ENCODE results near the gene C2CD4C.
"Not testable (repeated sequence)": the region's sequence is repeated elsewhere in the genome, so short reads cannot be mapped to it uniquely, and the experiment has no call there.

The C2CD4C gene

DNA sequence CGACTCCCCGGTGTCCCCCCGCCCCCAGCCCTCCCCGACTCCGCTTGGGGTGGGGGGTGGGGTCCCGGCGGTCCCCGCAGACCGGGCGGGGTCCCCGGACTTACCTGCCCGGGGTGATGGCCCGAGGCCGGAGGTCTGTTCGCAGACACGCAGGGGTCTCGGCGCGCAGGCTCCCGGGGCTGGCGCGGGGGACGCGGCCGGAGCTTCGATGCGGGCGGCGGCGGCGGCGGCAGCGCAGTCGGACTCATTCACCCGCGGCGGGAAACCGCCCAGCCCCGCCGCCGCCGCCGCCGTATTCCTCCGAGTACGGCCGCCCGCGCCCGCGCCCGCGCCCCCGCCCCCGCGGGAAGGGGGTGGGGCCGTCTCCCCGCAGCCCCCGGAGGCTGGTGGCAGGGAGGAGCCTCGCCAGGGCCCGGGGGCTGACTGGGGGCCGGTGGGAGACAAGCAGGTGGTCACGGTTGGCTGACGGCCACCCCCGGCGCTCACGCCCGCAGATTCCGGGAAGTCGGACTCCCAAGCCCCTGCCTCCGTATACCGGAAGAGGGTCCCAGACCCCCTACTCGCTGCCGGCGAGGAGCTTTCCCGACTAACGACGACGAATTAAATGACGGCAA is at the start of gene C2CD4C:
TSS of gene C2CD4C (minus strand) at position 246 of the 614 bp plus-strand sequence. CDS start 786 bp downstream, outside the sequence.
- no peak for DNase-seq (ENCODE audit: low read depth, low spot score)

DNA sequence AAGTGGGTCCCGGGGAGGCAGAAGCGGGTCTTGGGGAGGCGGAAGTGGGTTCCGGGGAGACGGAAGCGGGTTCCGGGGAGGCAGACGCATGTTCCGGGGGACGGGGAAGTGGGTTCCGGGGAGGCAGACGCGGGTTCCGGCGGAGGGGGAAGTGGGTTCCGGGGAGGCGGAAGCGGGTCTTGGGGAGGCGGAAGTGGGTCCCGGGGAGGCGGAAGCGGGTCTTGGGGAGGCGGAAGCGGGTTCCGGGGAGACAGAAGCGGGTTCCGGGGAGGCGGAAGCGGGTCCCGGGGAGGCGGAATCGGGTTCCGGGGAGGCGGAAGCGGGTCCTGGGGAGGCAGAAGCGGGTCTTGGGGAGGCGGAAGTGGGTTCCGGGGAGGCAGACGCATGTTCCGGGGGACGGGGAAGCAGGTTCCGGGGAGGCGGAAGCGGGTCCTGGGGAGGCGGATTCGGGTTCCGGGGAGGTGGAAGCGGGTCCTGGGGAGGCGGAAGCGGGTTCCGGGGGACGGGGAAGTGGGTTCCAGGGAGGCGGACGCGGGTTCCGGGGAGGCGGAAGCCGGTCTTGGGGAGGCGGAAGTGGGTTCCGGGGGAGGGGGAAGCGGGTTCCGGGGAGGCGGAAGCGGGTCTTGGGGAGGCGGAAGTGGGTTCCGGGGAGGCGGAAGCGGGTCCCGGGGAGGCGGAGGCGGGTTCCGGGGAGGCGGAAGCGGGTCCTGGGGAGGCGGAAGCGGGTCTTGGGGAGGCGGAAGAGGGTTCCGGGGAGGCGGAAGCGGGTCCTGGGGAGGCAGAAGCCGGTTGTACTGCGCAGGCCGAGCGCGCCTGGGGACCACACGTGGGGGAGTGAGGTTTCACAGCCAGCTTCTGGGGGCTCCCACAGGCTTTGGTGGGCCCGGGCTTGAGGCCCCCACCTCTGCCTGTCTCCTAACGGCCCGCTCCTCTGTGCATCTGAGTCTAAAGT is 49.4 kb upstream of the C2CD4C start:
- DNase-seq (ENCODE audit: low read depth, low spot score), result no peak

DNA sequence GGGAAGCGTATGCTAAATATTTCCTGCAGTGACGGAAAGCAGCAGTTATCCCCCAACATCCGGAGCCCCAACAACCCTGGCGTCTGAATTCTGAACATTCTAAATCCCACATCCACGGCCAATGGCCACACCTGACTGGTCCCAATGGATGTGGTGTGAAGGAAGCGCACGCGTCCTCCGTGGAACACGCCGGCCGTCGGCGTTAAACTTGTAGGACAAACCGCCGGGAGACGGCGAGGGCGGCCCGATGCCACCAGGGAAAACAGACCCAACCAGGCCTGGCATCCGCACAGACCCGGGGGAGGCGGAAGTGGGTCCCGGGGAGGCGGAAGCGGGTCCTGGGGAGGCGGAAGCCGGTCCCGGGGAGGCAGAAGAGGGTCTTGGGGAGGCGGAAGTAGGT is 48.7 kb upstream of the C2CD4C start:
- DNase-seq (ENCODE audit: low read depth, low spot score), result no peak

GRCh38 chr19:456547-457110 is 47.7 kb upstream of the C2CD4C start:
- no peak for DNase-seq (ENCODE audit: low read depth, low spot score)

GRCh38 chr19:455851-456546 is 47.1 kb upstream of the C2CD4C start:
- no peak for DNase-seq (ENCODE audit: low read depth, low spot score)

GRCh38 chr19:455031-455705 is 46.2 kb upstream of the C2CD4C start:
- DNase-seq (ENCODE audit: low read depth, low spot score), result no peak

GRCh38 chr19:453606-454005 is 44.7 kb upstream of the C2CD4C start:
- DNase-seq (ENCODE audit: low read depth, low spot score), result no peak

DNA sequence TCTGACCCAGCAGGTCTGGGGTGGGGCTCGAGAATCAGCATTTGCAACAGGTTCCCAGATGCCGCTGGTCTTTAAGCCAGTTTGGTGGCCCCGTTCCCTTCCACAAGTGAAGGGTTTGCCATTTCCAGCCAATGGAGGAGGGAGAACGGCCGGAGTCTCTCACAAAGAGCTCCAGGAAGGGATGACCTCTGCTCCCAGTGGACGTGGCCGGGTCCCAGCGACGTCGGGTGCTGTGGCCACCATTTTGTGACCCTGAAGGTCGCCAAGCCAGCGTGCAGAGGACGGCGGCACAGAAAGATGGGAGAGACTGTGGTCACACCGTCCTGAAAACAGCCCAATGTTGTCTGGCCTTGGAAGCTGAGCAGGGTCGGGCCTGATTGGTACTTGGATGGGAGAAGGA is 43.9 kb upstream of the C2CD4C start:
- DNase-seq (ENCODE audit: low read depth, low spot score), result no peak

DNA sequence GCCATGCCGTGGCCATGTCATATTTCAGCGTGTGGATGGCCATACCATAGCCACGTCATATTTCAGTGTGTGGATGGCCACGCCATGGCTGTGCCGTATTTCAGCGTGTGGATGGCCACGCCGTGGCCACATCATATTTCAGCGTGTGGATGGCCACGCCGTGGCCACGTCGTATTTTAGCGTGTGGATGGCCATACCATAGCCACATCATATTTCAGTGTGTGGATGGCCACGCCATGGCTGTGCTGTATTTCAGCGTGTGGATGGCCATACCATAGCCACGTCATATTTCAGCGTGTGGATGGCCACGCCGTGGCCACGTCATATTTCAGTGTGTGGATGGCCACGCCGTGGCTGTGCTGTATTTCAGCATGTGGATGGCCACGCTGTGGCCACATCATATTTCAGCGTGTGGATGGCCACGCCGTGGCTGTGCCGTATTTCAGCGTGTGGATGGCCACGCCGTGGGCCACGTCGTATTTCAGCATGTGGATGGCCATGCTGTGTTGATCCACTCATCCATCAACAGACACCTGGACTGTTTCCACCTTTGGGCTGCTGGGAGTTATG is 42.0 kb upstream of the C2CD4C start:
- not testable (repeated sequence) for DNase-seq (ENCODE audit: low read depth, low spot score)

GRCh38 chr19:449916-450315 is 41.0 kb upstream of the C2CD4C start:
- DNase-seq (ENCODE audit: low read depth, low spot score), result no peak

GRCh38 chr19:447816-448560 is 39.0 kb upstream of the C2CD4C start:
- no peak for DNase-seq (ENCODE audit: low read depth, low spot score)

DNA sequence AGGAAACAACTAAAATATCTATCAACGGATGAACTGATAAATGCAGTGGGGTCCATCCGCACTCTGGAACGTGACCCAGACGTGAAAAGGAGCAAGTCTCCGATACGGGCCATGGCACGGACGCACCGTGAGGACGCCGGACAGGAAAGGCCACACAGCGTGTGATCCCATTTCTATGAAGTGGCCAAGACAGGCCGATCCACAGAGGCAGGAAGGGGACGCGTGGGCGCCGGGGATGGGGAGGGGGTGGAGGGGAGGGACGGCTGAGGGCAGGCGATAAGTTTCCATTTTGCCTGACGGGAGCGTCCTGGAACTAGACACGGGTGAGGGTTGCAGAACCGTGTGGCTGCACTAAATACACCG is 38.1 kb upstream of the C2CD4C start:
- DNase-seq (ENCODE audit: low read depth, low spot score), result no peak

- DNase-seq (ENCODE audit: low read depth, low spot score), result no peak
Measured at GRCh38 chr19:444677-445210, 35.8 kb upstream of the C2CD4C start.

DNA sequence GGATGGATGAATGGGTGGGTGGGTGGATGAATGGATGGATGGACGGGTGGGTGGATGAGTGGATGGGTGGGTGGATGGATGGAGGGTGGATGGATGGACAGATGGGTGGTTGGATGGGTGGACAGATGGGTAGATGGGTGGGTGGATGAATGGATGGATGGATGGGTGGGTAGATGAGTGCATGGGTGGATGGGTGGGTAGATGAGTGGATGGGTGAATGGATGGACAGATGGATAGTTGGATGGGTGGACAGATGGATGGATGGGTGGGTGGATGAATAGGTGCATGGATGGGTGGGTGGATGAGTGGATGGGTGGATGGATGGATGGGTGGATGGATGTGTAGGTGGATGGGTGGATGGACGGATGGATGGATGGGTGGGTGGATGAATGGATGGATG is 34.1 kb upstream of the C2CD4C start:
- DNase-seq (ENCODE audit: low read depth, low spot score), result no peak

GRCh38 chr19:442085-442484 is 33.1 kb upstream of the C2CD4C start:
- no peak for DNase-seq (ENCODE audit: low read depth, low spot score)

- DNase-seq (ENCODE audit: low read depth, low spot score), result no peak
Measured at GRCh38 chr19:441213-441836, 32.4 kb upstream of the C2CD4C start.

DNA sequence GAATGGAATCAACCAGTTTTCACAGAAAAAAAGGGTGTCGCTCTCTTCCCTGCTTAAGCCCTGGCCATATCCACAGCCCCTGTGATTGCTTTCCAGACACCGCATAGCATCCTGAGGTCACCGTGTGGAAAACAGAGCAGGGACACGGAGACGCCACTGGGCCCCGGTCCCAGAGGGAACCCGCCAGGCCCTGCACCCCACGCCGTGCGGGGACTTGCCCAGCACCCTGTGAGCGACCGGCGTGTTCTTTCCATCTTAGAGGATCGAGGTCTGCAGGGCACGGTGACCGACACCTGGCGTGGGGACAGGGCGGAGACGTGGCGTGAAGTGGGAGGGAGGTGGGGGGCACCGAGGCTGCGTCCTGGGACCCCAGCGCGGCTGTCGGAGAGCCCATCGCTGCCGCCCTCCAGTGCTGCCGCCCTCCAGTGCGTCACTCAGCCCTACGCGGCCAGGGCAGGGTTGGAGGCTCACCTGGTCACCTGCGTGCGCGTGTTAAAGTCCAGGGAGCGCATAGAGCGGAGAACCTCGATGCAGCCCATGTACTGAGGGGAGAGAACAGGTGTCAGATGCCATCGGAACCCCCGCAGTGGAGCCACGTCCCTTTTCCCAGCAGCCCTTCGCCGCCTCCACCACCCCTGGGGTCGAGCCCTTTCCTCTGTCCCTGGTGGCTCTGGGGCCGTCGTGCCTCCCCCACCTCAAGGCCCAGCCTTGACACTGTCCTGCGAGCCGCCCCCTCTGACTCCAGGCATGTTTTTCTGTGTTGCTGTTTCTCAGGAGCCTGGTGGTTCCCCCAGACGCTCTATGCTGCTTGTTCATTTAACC is 31.7 kb upstream of the C2CD4C start:
- no peak for DNase-seq (ENCODE audit: low read depth, low spot score)

DNA sequence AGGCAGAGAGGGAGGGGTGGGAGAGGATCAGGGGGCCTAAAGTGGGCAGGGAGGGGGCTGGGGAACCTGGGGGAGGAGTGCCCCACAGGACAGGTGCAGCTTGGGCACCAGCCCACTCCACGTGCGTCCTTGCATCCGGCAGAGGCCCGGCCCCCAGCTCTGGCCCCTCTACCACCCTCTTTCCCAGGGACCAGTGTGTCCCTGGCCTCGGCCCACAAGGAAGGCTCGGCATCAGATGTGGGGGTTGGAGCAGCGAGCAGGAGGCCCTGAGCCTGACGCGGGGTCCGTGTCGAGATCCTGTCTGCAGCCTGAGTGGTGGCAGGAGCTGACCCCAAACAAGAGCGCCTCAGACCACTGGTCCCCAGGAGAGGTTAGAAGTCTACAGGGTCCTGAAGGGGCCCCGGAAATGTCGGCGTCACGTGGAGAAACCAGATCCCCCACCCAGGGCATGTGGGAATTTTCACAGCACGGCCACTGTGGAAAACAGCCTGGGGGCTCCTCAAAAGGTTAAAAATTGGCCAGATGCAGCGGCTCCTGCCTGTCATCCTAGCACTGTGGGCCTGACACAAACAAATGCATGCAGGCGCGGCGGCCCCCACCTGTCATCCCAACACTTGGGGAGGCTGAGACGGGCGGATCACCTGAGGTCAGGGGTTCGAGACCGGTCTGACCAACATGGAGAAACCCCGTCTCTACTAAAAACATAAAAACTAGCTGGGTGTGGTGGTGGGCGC is 30.4 kb upstream of the C2CD4C start:
- no peak for DNase-seq (ENCODE audit: low read depth, low spot score)
